SK-N-SH (cell line): ENCODE measurements around the gene MRPL14. TPM values are rescaled to one million over a fixed set of nuclear protein-coding genes. Genes with fewer than 3 reads are reported as not detected.

Experiments used
- CTCF ChIA-PET: fragments of 300-600, 350-600 bp; formaldehyde crosslinking; extraction: SDS; loops from one replicate; lab custom pipeline; 2021; lab: Yijun Ruan, JAX
- POLR2A ChIA-PET: fragments of 350-600 bp; sonication (Branson Sonifier 250); formaldehyde crosslinking; extraction: SDS; loops from one replicate; lab custom pipeline; 2020; ENCODE audit warnings: antibody characterized with exemption, inconsistent platforms; lab: Yijun Ruan, JAX
- DNase-seq: peaks from one replicate; pipeline ENCODE4 v3.0.0; 2012
- H2AFZ ChIP-seq: fragments of 200-600 bp; sonication (generic); 2 replicates; pipeline ENCODE4 v1.8.1; 2016; ENCODE audit warnings: antibody characterized with exemption, mild to moderate bottlenecking, low read depth
- H3F3A ChIP-seq: fragments of 200-600 bp; sonication (generic); replicated peaks from 2 replicates; pipeline ENCODE3; 2016; ENCODE audit warnings: antibody characterized with exemption, mild to moderate bottlenecking; ENCODE audit not compliant: insufficient read depth
- H3K27ac ChIP-seq, 2 experiments: fragments of 200-500 bp in 1 of 2; fragments of 200-600 bp in 1 of 2; sonication (Bioruptor generic) in 1 of 2; sonication (generic), shearing (Covaris generic) in 1 of 2; 2 replicates each; pipeline versions ENCODE4 v1.5.1 to v1.6.1; 2014 to 2016; ENCODE audit warnings: low read depth in 2 of 2, inconsistent platforms in 1 of 2, low read length in 1 of 2, mild to moderate bottlenecking in 1 of 2, mixed read lengths in 1 of 2
- H3K27me3 ChIP-seq: fragments of 200-600 bp; sonication (generic), shearing (Covaris generic); 2 replicates; pipeline ENCODE4 v1.6.1; 2016; ENCODE audit warnings: mixed run types; ENCODE audit not compliant: insufficient read depth
- H3K36me3 ChIP-seq, 2 experiments: fragments of 200-500 bp in 1 of 2; fragments of 200-600 bp in 1 of 2; sonication (Bioruptor generic) in 1 of 2; sonication (generic) in 1 of 2; replicated peaks in 1 of 2; 2 replicates each; pipeline versions ENCODE3 to v1.5.1; 2014 to 2016; ENCODE audit warnings: low read length in 1 of 2, mild to moderate bottlenecking in 1 of 2; ENCODE audit not compliant: insufficient read depth in 2 of 2, control insufficient read depth in 1 of 2
- H3K4me1 ChIP-seq, 2 experiments: fragments of 200-500 bp in 1 of 2; fragments of 200-600 bp in 1 of 2; sonication (Bioruptor generic) in 1 of 2; sonication (generic), shearing (Covaris generic) in 1 of 2; 2 replicates each; pipeline versions ENCODE4 v1.5.1 to v1.6.1; 2014 to 2016; ENCODE audit warnings: low read depth in 1 of 2, low read length in 1 of 2, mixed run types in 1 of 2; ENCODE audit not compliant: insufficient read depth in 2 of 2, control insufficient read depth in 1 of 2
- H3K4me2 ChIP-seq: fragments of 200-600 bp; sonication (generic), shearing (Covaris generic); 2 replicates; pipeline ENCODE4 v1.6.1; 2017; ENCODE audit warnings: mixed run types
- H3K4me3 ChIP-seq, 2 experiments: fragments of 200-500 bp in 1 of 2; fragments of 200-600 bp in 1 of 2; sonication (Bioruptor generic) in 1 of 2; sonication (generic), shearing (Covaris generic) in 1 of 2; 2 replicates each; pipeline versions ENCODE4 v1.5.1 to v1.8.1; 2014 to 2016; ENCODE audit warnings: low read depth in 2 of 2, inconsistent platforms in 1 of 2, low read length in 1 of 2, mild to moderate bottlenecking in 1 of 2, mixed read lengths in 1 of 2, moderate library complexity in 1 of 2
- H3K79me2 ChIP-seq: fragments of 200-600 bp; sonication (generic); 2 replicates; pipeline ENCODE4 v1.8.1; 2017; ENCODE audit warnings: mild to moderate bottlenecking; ENCODE audit not compliant: insufficient read depth
- H3K9ac ChIP-seq: fragments of 200-600 bp; sonication (generic); 2 replicates; pipeline ENCODE4 v1.6.1; 2017; ENCODE audit warnings: mixed run types
- H3K9me2 ChIP-seq: fragments of 200-600 bp; sonication (generic); 2 replicates; pipeline ENCODE4 v1.6.1; 2017; ENCODE audit warnings: mixed run types
- H3K9me3 ChIP-seq: fragments of 200-600 bp; sonication (generic); 2 replicates; pipeline ENCODE4 v1.6.1; 2017; ENCODE audit warnings: mixed run types, mild to moderate bottlenecking, moderate library complexity
- H4K20me1 ChIP-seq: fragments of 200-600 bp; sonication (generic); 2 replicates; pipeline ENCODE4 v1.6.1; 2017; ENCODE audit warnings: mild to moderate bottlenecking, mixed run types; ENCODE audit not compliant: insufficient read depth
- CHD2 ChIP-seq: fragments of 150-350 bp; IDR thresholded peaks from 2 replicates; pipeline ENCODE4 v1.6.1; 2018; ENCODE audit warnings: low read length; ENCODE audit not compliant: partially characterized antibody
- FOXJ3 ChIP-seq: sonication (generic); formaldehyde crosslinking; IDR thresholded peaks from 2 replicates; pipeline ENCODE4 v1.5.1; 2020; ENCODE audit warnings: mild to moderate bottlenecking, missing genetic modification reagents
- FOXM1 ChIP-seq: IDR thresholded peaks from 2 replicates; pipeline ENCODE4 v1.4.0; 2012; ENCODE audit warnings: low read depth, mild to moderate bottlenecking
- GABPA ChIP-seq: IDR thresholded peaks from 2 replicates; pipeline ENCODE4 v1.4.0; 2012; ENCODE audit warnings: low read depth, mild to moderate bottlenecking
- GATA2 ChIP-seq: sonication (generic); formaldehyde crosslinking; IDR thresholded peaks from 2 replicates; pipeline ENCODE4 v1.5.0; 2020; ENCODE audit warnings: mild to moderate bottlenecking, missing genetic modification reagents
- MXI1 ChIP-seq: IDR thresholded peaks from 2 replicates; pipeline ENCODE4 v1.6.1; 2012; ENCODE audit warnings: mild to moderate bottlenecking, low read depth, low read length, improper control_type of control experiment
- RAD21 ChIP-seq: IDR thresholded peaks from 2 replicates; pipeline ENCODE4 v1.6.1; 2012; ENCODE audit warnings: mild to moderate bottlenecking, low read length
- RCOR1 ChIP-seq: fragments of 150-350 bp; IDR thresholded peaks from 2 replicates; pipeline ENCODE4 v1.6.1; 2017; ENCODE audit warnings: antibody characterized with exemption, low read length
- RFX5 ChIP-seq: IDR thresholded peaks from 2 replicates; pipeline ENCODE4 v1.6.1; 2012; ENCODE audit warnings: mild to moderate bottlenecking, improper control_type of control experiment, low read length
- RXRA ChIP-seq: IDR thresholded peaks from 2 replicates; pipeline ENCODE4 v1.4.0; 2012; ENCODE audit warnings: low read depth, mild to moderate bottlenecking, borderline replicate concordance
- SMC3 ChIP-seq: IDR thresholded peaks from 2 replicates; pipeline ENCODE4 v1.6.1; 2012; ENCODE audit warnings: low read depth, low read length, improper control_type of control experiment
- YY1 ChIP-seq: IDR thresholded peaks from 2 replicates; pipeline ENCODE4 v1.4.0; 2012; ENCODE audit warnings: low read depth, mild to moderate bottlenecking
- WGBS: methylation state at CpG from one replicate; pipeline ENCODE4 v1.1.6; 2017; ENCODE audit warnings: low lambda C conversion rate; 5-methylcytosine and 5-hydroxymethylcytosine counted together
- polyA plus RNA-seq, 3 experiments: library from polyadenylated mRNA; depleted of rRNA; stranded (reverse); fragments of >200 nt; gene quantifications; 2 replicates each; pipeline ENCODE4 v1.2.3, GENCODE V29; 2012
- TF ChIP-seq, protein P1 (sequence below): IDR thresholded peaks from 2 replicates; pipeline ENCODE4 v1.6.1; 2012; ENCODE audit warnings: mild to moderate bottlenecking, low read depth, low read length, moderate library complexity
- TF ChIP-seq, protein P2 (sequence below): IDR thresholded peaks from 2 replicates; pipeline ENCODE4; 2012
- TF ChIP-seq, protein P3 (sequence below): IDR thresholded peaks from 2 replicates; pipeline ENCODE4 v1.4.0; 2012; ENCODE audit warnings: low read depth

MRPL14 gene
- polyA plus RNA-seq, 1 of the 3 experiments (the other 2 are of a cell fraction), result 97.0 TPM

DNA sequence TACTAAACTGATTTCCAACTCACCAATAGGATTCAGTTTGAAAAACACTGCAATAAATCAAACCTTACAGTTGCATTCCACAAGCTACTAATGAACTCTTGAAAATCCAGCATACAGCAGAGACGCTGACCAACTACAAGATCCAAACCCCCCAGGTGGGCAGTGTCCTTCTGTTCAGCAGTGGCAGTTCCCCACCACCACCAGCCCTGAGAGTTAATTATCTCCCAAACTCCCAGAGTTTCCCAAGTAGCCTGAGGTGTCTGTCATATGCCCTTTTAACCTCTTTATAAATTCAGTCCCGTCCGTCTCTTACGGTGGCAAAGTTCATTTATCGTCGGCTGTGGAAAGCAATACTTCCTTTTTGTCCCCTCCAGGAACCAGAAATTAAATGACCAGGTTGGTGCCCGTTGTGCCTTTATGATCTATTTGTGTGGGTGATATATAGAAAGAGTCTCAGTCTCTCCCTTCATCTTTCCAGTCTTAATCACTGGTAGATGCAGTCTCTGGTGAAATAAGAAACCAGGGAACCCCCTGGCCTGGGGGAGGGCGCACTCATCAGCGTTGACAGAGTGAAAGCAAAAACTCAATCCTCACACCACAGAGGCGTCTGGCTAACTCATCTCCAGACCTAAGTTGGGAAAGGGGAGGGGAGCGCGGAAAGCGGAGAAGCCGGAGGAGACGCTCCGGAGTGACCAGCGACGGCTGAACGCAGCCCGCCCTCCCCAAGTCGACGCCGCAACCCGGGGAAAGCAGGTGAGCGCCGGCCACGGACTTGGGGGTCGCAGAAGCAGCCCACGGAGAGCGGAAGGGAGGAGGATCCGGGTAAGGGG lies 717 bp downstream of the MRPL14 start (continued):
- TF ChIP-seq FOXM1, result no peak
- TF ChIP-seq, protein P1, sequence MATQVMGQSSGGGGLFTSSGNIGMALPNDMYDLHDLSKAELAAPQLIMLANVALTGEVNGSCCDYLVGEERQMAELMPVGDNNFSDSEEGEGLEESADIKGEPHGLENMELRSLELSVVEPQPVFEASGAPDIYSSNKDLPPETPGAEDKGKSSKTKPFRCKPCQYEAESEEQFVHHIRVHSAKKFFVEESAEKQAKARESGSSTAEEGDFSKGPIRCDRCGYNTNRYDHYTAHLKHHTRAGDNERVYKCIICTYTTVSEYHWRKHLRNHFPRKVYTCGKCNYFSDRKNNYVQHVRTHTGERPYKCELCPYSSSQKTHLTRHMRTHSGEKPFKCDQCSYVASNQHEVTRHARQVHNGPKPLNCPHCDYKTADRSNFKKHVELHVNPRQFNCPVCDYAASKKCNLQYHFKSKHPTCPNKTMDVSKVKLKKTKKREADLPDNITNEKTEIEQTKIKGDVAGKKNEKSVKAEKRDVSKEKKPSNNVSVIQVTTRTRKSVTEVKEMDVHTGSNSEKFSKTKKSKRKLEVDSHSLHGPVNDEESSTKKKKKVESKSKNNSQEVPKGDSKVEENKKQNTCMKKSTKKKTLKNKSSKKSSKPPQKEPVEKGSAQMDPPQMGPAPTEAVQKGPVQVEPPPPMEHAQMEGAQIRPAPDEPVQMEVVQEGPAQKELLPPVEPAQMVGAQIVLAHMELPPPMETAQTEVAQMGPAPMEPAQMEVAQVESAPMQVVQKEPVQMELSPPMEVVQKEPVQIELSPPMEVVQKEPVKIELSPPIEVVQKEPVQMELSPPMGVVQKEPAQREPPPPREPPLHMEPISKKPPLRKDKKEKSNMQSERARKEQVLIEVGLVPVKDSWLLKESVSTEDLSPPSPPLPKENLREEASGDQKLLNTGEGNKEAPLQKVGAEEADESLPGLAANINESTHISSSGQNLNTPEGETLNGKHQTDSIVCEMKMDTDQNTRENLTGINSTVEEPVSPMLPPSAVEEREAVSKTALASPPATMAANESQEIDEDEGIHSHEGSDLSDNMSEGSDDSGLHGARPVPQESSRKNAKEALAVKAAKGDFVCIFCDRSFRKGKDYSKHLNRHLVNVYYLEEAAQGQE, result 0 out of 2 replicates have a peak, but pooled peaks have one; percentile 25
- TF ChIP-seq GABPA, result no peak
- TF ChIP-seq CHD2, result no peak

DNA sequence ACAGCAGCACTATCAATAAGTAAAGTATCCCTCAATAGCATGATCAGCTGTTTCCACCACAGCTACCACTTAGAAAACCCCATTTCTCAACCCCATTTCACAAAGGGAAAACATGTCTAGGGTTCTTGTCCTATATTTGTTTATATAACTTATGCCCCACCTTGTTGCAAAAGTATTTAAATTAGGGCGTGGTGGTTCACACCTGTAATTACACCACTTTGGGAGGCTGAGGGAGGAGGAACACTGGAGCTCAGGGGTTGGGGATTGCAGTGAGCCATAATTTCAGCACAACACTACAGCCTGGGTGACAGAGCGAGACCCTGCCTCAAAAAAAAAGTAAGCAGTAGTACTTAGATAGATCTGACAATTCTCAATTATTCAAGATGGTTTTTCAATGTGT lies 3.7 kb downstream of the MRPL14 start:
- peaks cover 96% of the 10 kb centered on the region for H3K79me2 ChIP-seq
- H4K20me1 ChIP-seq, result peaks cover 69% of the 10 kb centered on the region
- no peaks in the 10 kb centered on the region for H3K9me3 ChIP-seq
- H3K4me3 ChIP-seq, result no peak overlapping the region
- 100% methylated on average over 2 of the region's 2 CpGs for WGBS
- no peaks in the 10 kb centered on the region for H3K9me2 ChIP-seq
- no peak for DNase-seq
- no peak overlapping the region for H3K27ac ChIP-seq
- peaks cover 13% of the 10 kb centered on the region for H3F3A ChIP-seq
- 0 out of 2 replicates have a peak overlapping the region, but pooled peaks have one; percentile 93 for H3K4me2 ChIP-seq
- TF ChIP-seq, protein P1, result no peak
- TF ChIP-seq FOXM1, result no peak
- no peak for TF ChIP-seq RAD21
- no peak for TF ChIP-seq YY1
- TF ChIP-seq CHD2, result no peak
- TF ChIP-seq RFX5, result no peak
- TF ChIP-seq FOXJ3 (CRISPR knock-in tag), result no peak
- no peak for TF ChIP-seq GATA2 (CRISPR knock-in tag)
- no peak for TF ChIP-seq RCOR1
- no peak for TF ChIP-seq MXI1
- no peak for TF ChIP-seq SMC3
- TF ChIP-seq, protein P2, sequence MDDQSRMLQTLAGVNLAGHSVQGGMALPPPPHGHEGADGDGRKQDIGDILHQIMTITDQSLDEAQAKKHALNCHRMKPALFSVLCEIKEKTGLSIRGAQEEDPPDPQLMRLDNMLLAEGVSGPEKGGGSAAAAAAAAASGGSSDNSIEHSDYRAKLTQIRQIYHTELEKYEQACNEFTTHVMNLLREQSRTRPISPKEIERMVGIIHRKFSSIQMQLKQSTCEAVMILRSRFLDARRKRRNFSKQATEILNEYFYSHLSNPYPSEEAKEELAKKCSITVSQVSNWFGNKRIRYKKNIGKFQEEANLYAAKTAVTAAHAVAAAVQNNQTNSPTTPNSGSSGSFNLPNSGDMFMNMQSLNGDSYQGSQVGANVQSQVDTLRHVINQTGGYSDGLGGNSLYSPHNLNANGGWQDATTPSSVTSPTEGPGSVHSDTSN, result no peak
- TF ChIP-seq, protein P3, sequence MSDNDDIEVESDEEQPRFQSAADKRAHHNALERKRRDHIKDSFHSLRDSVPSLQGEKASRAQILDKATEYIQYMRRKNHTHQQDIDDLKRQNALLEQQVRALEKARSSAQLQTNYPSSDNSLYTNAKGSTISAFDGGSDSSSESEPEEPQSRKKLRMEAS, result no peak
- no peak for TF ChIP-seq RXRA
- peaks cover 6% of the 10 kb centered on the region in 2 experiments for H3K36me3 ChIP-seq
- ChIA-PET POLR2A (no interaction called here), CTCF (interaction anchor here (0.8 to 1.9 kb wide), 5 partner anchors 10 to 111 kb away, joined by 3 to 8 read pairs (median 4); no protein-coding TSS in a partner anchor)
- no peak overlapping the region for H2AFZ ChIP-seq
- no peak overlapping the region for H3K9ac ChIP-seq
- peaks cover 21 to 46% of the 10 kb centered on the region in 2 experiments; a peak in 3 of 4 replicates for H3K4me1 ChIP-seq
- H3K27me3 ChIP-seq, result no peaks in the 10 kb centered on the region
